GM12874 (cell line): Measurements from ENCODE around the gene CDH12.

Source experiments
- CTCF ChIP-seq: IDR thresholded peaks from 2 replicates; pipeline ENCODE4 v1.5.1; 2011; ENCODE audit warnings: low read depth, mild to moderate bottlenecking, control low read depth, low read length, moderate library complexity; ENCODE audit not compliant: insufficient read depth

The CDH12 gene

GRCh38 chr5:22835686-22836085 lies 17.5 kb downstream of the CDH12 start:
- TF ChIP-seq CTCF, result no peak

DNA sequence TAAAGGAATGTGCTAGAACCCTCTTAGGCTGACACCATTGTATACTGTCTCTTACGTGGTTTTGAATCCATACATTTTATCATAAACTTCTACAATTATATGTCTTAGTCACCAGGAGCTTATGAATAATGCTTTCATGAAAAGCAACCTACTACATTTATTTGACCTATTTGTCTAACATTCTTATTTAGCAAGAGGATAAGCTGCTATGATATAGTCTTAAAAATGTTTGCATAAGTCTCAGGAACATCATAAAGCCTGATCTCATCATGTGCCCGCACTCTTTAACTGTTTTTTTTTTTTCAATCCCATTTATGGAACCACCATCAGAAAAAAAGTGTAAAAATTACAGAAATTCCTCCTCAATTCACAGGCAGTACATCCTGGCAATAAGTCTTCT lies 59.7 kb downstream of the CDH12 start:
- no peak for TF ChIP-seq CTCF

GRCh38 chr5:22787807-22788206 lies 65.3 kb downstream of the CDH12 start:
- no peak for TF ChIP-seq CTCF

GRCh38 chr5:22787398-22787797 lies 65.7 kb downstream of the CDH12 start:
- no peak for TF ChIP-seq CTCF

DNA sequence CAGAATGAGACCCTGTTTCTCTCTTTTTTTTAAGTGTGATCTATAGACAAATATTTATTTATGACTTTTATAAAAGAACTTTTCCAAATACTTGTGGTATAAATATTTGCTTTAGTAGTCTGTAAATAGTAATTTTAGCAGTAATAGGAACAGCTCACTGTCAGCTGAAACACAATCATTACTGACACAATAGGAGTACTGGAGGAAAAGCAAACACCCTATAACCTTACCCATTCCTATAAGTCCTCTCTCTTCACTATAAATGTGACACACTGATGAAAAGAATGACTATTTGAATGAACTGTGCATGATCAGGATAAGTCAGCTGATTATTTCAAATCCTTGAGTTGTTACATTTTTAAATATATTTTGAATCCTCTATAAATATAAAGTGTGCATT lies 72.4 kb downstream of the CDH12 start:
- no peak for TF ChIP-seq CTCF

GRCh38 chr5:22779499-22779898 lies 73.6 kb downstream of the CDH12 start:
- TF ChIP-seq CTCF, result no peak

GRCh38 chr5:22776285-22776684 lies 76.9 kb downstream of the CDH12 start:
- TF ChIP-seq CTCF, result no peak

GRCh38 chr5:22764736-22765135 lies 88.4 kb downstream of the CDH12 start:
- TF ChIP-seq CTCF, result no peak
